HG02610 (cell line): ENCODE results near the gene SEMA5A.

Experiments used
- ATAC-seq: cut with Tn5 transposase; IDR thresholded peaks from one replicate; pipeline ENCODE4 v1.9.1; 2021; ENCODE audit warnings: mild to moderate bottlenecking, moderate library complexity; ENCODE audit not compliant: unreplicated experiment

Gene SEMA5A

DNA sequence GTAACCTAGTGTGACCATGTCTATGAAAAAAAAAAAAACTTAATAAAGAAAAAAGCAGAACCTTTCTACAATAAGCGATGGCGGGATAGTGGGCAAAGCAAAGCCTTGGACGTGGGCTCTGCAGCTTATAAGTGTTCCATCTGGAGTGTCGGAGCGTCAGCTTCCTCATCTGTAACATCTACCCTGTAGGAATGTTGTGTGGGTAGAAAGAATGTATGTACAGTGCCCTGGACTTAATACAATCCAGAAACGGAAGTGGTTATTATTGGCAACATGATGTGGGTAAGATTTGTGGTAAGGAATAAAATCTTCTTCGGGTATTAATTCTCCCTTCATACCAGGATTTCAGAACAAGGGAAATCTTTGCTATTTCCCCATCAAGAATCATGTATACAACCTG lies 66.5 kb downstream of the SEMA5A start:
- no peak for ATAC-seq

DNA sequence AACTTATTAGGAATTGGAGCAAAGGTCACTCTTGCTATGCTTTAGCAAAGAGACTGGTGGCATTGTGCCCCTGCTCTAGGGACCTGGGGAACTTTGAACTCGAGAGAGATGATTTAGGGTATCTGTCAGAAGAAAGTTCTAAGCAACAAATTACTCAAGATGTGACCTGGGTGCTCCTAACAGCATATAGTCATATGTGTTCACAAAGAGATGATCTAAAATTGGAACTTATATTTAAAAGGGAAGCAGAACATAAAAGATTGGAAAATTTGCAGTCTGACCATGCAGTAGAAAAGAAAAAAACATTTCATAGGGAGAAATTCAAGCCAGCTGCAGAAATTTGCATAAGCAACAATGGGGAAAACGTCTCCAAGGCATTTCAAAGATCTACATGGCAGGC lies 68.3 kb downstream of the SEMA5A start:
- no peak for ATAC-seq

DNA sequence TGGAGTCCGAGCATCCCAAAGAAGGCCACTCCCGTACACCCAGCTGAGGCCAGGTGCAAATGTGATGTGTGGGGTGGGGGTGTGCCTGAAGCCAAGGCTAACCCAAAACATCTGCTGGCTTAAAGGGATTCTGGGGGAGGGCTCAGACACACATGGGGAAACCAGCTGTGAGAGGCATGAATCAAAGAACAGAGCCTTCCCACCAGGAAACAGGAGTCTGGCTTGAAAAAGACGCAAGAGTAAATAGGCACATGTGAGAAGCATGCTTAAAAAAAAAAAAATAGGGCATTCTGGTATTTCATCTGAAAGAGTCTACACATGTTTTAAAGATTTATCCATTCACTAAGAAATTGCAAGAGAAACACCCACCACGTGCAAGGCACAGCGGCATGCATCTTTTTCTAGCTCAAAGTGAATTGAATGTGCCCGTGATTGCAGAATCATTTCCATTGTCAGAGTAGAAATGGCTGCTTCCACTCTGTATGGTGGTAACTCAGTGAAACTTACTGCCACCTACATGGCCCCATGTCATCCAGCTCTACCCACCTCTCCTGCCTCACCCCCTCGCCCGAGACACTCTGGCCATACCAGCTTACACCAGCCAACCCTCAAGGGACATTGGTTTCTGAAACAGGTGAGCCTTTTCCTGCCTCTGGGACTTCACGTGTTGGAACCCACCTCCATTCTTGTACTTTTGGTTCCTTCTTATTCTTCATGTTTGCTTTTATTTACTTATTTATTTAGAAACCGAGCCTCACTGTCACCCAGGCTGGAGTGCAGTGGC lies 71.5 kb downstream of the SEMA5A start:
- no peak for ATAC-seq

DNA sequence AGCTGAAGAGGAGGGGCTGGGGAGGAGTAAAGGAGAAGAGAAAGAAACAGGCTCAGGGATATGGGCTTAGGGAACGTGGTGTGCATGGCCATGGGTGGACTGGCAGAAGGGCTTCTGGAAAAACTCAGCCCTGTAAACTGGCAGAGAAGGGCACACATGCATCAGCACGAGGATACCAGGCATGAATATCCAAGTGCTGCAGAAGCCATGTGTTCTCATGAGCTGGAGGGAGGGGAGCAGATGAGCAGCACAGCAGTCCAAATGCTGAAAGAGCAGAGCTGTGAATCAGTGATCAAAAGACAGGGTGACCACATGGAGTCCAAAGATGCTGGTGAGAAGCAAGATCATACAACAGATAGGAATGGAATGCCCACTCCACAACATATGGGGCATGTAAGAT lies 72.3 kb downstream of the SEMA5A start:
- no peak for ATAC-seq

DNA sequence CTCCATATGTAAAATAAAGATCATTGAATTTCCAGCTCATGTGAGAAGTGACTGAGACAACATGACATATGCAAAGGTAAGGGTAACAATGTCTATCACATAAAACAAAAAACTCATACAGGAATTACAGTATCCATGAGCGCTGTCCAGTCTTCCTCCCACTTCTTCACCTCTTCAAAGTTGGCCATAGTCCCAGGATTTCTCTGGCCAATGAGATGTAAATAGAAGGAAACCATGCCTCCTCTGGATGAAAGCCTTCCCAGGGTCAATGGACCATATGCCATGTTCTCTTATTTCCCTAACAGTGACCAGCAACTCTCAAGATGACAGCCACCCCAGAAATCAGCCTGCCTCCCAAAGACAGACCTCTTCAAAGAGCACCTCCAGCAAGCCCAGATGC lies 75.5 kb downstream of the SEMA5A start:
- no peak for ATAC-seq

DNA sequence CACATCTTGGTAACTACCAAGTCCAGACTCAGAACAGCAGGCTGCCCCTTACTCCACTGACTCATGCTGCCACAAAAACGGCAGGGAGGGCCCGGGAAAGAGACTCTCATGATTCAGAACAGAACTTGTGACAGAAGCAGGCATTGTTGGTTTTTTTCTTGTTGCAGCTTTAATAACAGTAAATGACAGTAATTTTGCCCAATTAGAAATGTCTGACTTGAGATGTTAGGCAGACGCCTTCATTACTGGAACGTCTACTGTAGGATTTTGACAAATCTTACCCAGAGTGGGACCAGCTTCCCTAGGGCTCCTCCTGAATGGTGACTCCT lies 77.9 kb downstream of the SEMA5A start:
- no peak for ATAC-seq

DNA sequence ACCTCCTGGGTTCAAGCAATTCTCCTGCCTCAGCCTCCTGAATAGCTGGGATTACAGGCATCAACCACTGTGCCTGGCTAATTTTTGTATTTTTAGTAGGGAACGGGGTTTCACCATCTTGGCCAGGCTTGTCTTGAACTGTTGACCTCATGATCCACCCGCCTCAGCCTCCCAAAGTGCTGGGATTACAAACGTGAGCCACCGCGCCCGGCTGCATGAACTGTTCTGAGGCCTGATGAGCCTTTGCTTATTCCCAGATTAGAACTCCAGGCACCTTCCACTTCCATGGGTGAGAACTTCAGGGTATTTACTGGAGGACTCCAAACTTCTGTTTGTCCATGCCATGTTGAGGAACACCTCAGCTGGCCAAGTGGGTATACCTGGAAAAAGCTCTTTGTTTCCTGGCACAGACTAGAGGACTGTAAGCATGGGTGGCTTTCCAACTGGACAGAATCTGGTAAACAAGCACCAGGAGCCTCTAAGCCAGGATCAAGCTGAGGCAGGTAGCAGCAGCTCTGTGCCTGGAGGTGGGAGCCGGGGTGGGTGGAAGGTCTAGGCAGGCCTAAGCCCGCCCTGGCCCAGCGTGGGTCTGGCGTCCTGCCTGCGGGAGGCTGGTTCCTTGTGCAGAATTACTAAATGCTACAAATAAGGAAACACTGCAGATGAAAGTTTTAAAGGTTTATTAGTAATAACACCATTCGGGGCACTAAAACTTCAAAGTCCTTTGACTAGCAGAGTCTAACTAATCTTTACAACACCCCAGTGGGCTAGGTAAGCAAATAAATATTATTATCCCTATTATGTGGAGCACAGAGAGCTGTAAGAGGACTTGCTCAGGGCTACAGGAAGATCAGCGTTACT lies 78.4 kb downstream of the SEMA5A start:
- no peak for ATAC-seq

DNA sequence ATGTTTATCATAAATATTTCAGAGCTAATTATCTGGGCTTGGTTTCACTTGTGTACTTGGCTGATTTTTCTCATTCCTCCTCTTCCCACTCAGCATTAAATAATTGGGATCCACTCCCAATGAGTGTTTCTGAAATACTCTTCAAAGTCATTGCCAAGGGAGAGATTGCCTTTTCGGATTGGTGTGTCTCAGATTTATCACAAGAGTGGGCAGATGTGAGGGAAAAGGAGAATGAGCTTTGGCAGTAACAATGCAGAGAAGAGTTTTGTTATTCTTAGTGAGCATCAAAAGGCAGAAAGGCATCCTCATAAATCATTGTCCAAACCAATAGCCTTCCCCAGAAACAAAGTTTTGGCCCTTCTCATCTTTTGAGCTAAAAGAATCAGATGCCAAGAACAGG lies 79.2 kb downstream of the SEMA5A start:
- no peak for ATAC-seq

DNA sequence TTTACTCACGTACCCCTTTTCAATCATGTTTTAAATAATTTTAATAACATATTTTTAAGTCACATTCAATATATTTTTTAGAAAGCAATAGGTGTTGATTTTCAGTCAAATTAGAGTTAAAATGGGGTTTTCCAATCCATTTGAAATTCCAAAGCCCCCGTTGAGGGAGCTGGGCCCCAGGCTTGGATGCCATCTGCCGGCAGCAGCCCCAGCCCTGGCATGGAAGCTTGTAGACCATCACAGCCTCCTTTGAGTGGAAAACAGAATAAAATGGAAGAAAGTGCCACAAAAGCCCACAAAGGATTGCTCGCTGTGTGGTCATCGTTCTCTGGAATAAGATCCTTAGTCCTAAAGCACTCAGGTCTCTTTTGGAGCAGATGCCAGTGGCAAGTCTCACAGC lies 81.4 kb downstream of the SEMA5A start:
- no peak for ATAC-seq

DNA sequence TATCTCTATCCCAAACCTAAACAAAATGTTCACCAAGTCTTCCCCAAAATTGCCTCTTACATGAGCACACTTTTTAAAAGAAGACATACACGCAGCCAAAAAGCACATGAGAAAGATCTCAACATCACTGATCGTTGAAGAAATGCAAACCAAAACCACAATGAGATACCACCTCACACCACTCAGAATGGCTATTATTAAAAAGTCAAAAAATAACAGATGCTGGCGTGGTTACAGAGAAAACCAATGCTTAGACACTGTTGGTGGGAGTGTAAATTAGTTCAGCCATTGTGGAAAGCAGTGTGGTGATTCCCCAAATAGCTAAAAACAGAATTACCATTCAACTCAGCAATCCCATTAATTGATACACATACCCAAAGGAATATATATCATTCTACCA lies 83.8 kb downstream of the SEMA5A start:
- no peak for ATAC-seq

DNA sequence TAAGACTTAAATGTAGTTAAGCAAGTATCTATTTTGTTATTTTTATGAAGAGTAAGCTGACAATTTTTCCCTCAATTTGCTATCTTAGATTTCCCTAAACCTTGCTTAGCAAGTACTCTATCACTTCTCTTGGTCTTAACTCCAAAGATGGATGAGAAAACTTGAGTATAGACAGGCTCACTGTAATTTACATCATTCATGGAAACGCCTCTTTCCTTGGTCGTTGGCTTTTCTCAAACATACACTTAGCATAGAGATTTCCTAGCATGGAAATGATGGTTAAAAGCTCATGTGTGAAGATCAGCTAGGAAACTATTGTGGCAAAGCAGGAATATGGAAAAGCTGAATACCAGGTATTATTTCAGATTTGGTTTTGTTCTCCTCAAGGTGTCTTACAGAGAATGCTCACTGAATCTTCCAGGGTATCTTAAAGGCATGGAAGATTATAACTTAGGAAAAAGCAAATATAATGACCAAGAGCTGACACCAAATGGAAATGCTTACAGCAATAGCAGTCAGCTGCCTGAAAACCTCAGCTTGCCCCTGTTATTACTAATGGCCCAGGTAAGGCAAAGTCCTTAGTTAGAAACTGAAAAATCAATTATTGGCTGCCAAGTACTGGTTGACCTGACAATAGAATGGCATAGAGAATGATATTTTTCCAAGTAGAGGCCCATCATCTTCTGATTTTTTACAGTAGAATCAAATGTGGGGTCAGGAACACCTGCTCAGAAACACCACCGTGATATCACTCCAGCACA lies 84.8 kb downstream of the SEMA5A start:
- ATAC-seq = no peak

DNA sequence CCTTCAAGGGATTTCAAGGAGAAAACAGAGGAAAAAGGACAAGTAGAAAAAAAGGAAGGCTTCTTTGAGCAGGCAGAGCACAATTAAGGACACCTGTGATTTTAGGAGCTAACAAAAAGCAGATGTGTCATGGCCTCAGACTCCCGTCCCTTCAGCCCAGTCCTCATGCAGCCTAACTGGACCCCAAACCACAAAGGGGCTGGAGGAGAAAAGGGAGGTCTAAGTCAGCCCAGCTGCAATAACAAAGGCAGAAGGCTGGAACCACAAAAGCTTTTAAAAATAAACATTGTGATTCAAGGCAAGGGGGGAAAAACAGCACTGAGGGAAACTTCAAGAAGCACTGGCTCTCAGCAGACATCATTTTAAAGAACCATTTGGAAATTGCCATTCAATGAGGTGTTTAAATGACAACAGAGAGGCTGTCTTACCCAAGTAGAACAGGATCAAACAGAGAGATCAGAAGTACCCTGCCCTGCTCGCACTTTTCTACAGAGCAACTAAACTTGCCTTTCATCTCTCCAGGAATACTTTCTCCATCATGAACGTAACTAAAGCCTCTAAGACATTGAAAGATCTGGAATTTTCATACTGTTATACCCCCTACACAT lies 89.3 kb downstream of the SEMA5A start:
- no peak for ATAC-seq

DNA sequence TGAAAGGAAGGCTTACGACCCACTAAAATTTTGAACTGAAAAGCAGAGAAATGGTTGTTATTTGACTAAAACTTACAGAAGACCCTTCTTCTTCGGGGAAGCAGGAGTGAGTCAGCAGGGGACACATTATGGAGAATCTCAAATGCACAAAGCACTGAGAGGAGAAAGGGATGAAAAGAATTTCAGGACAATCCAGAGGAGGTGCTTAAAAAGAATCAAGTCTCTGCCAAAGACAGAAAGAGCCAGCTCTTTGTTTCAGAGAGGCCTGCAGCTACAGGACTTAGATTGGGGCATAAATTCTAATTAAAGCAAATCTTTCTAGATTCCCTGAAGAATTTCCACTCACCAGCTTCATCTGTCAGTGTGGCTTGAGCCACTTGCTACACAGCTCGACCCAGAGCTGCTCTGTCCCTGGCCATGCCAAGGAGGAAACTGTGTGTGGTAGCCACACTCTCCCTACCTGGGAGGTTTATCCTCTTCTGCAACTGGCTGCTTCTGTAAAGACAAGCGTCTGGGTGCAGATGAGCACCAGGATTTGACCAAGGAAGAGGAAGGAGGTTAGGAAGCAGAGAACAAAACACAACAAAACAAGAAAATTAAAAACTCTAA lies 89.9 kb downstream of the SEMA5A start:
- no peak for ATAC-seq

DNA sequence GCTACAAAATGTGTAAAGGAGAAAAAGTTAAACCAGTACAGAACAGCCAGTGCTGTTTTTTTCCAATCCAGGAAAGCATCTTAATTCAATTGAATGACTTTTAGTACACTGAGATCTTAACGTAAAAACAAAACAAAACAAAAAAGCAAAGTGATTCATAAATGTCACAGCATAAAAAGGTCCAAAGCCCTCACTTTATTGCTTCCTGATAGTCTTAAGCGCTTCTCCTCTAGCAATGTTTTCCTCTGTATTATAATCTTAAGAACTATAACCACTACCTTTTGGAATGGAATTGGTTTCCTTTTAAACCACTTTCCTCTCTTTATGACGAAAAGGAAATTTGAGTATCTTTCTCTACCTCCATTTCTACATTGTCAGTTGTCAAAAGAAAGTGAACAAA lies 91.4 kb downstream of the SEMA5A start:
- no peak for ATAC-seq

DNA sequence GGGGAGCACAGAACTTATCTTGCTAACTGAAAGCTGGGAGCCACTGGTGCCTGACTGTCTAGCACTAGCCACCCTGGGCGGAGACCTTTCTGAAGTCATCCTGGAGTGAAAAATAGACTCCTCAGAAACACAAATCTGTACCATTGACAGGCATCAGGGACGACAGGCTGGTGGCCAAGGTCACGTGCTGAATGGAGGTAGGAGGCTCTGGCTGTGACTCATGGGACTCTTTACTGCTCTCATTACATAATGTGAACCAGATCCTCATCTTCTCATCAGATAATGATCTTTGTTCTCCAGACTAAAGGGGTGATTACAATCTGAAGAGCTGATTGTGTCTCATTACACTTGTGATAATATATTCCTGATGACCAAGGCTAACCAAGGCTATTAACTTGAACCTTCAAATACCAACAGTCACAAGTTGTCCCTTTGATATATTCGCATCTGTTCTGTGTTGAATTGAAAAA lies 91.8 kb downstream of the SEMA5A start:
- ATAC-seq = no peak

DNA sequence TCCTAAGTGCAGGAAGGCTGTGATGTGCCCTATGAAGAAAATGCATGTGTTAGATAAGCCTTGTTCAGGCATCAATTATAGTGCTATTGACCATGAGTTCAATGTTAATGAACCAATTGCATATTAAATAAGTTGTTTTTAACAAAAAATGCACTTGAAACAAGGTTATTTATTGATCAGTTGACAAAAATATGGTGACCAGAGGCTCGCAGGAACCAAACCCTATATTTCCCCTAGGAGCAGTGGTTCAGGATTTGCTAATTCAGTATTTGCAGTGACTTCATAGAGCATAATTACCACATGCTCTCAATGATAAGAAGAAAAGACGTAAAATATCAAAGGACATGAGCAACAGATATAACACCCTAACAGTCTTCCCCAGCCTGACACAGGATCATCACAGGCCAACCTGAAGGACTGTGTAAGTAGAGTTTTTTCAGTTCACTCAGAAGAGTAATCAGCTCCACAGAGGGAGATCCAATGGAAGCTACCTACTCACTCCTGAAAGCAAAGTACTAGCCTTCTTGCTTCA lies 92.3 kb downstream of the SEMA5A start:
- ATAC-seq = no peak

DNA sequence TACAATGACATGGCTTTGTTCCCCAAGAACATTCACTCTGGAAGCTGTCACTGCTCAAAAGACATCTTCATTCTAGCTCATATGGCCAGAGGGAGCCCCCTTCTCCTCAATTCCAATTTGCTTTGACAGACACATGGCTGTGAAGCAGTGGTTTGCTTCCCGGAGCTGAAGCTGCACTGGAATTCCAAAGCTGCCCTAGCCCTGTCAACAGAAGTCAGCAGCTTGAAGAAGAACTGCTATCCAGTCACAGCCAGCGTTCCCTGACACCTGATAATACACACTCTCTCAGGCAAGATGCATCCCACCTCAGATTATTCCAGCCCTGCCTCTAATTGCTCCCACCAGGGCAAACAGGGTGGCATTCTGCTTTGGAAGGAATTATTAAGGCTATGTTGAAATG lies 93.7 kb downstream of the SEMA5A start:
- no peak for ATAC-seq

DNA sequence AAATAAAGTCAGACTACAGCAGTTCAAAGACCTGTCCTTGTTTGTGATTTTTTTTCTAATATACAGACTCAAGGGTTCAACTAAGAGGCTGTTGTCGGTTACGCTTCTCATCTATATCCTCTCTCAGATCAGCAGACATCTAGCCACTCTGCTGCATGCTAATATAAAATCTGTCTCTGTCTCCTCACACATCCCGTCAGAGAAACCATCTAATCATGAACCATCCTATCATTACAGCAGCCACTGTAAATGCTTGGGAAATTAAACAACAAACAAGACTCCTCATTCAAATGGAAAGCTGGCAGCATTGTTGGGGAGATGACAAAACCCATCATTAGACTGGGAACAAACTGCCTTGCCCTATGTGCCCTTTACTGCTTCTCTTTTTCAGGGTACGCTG lies 94.8 kb downstream of the SEMA5A start:
- ATAC-seq = no peak

DNA sequence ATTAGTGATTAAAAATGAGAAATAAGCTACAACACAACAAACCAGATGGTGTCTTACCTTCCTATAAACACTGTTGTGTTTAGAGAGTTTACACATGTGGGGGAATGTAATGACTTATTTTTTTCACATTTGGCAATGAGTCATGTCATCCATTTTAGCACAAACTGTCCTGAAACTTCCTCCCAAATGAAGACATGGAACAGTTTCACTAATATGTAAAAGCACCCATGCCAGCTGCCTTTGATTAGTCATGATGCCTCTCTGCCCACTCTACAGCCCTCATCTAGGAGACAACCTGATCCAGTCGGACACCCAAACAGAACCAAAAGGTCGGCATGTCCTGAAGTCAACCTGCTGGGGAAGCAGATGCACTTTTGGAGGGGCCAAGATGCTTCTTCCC lies 98.2 kb downstream of the SEMA5A start:
- ATAC-seq = no peak

DNA sequence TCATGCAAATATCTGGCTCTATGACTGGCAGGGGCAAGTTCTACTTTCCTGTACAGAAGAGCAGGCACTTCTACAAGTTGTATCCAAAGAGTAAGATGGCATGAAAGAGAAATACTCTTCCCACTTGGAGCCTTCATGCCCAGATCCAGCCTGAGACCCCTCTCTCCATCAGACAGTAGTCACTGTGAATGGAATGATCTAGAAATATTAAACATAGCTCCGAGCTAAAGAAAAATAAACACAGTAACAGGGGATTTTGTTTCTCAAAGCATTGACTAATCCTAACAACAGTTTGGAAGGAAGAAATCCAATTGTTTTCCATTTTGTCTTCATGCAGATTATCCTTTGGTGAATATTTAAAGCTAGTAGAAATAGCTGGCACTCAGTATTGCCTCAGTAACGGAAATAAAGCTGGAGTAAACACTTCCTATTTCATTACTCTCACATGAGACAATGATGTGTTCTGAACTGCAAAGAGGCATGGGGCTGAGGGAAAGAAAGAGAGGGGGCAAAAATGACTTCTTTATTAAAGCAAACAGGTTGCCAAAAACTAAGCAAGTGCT lies 100.0 kb downstream of the SEMA5A start:
- ATAC-seq = no peak
